ENCODE data around the gene TMCC3. TPM values are rescaled to one million over a fixed set of nuclear protein-coding genes. Genes with fewer than 3 reads are reported as not detected.
"Not testable (repeated sequence)": the region's sequence is repeated elsewhere in the genome, so short reads cannot be mapped to it uniquely, and the experiment has no call there.

TMCC3 gene
- total and polyA plus RNA-seq, 2 experiments from 2014 or later: 0.60 to 0.79 TPM

- no peaks in the 10 kb centered on the region for H3K9me3 ChIP-seq (ENCODE audit: low read depth)
- no peaks in the 10 kb centered on the region for H3K4me1 ChIP-seq (ENCODE audit: low read depth)
- H3K27ac ChIP-seq: no peak overlapping the region
- H3K36me3 ChIP-seq: no peaks in the 10 kb centered on the region
- TF ChIP-seq CTCF (IDR thresholded peaks at IDR 0.05; ENCODE audit: low read depth, low read length): no peak
- DNase-seq (ENCODE audit: low read depth in 1 of 2, low spot score in 1 of 2): no peak
- no peaks in the 10 kb centered on the region for H3K27me3 ChIP-seq
- H3K4me3 ChIP-seq: no peak overlapping the region
These were observed 46.0 kb downstream of the TMCC3 start for GRCh38 chr12:94604366-94604698.

GRCh38 chr12:94603434-94604365 is 46.7 kb downstream of the TMCC3 start:
- Histone ChIP-seq H3K36me3 (no peaks in the 10 kb centered on the region), H3K4me1 (ENCODE audit: low read depth) (no peaks in the 10 kb centered on the region), H3K4me3 (no peak overlapping the region), H3K9me3 (ENCODE audit: low read depth) (no peaks in the 10 kb centered on the region), H3K27me3 (no peaks in the 10 kb centered on the region), H3K27ac (no peak overlapping the region)
- TF ChIP-seq CTCF (IDR thresholded peaks at IDR 0.05; ENCODE audit: low read depth, low read length): peak; percentile 66
- DNase-seq (ENCODE audit: low read depth in 1 of 2, low spot score in 1 of 2): peak in 1 of 2 donors; percentile 37

- H3K27ac ChIP-seq: no peak overlapping the region
- no peaks in the 10 kb centered on the region for H3K9me3 ChIP-seq (ENCODE audit: low read depth)
- DNase-seq (ENCODE audit: low read depth in 1 of 2, low spot score in 1 of 2): no peak
- H3K4me3 ChIP-seq: no peak overlapping the region
- H3K4me1 ChIP-seq (ENCODE audit: low read depth): no peaks in the 10 kb centered on the region
- no peaks in the 10 kb centered on the region for H3K27me3 ChIP-seq
- H3K36me3 ChIP-seq: no peaks in the 10 kb centered on the region
- TF ChIP-seq CTCF (IDR thresholded peaks at IDR 0.05; ENCODE audit: low read depth, low read length): no peak
These were observed 48.3 kb downstream of the TMCC3 start for GRCh38 chr12:94602024-94602423.

- H3K27me3 ChIP-seq: not testable (repeated sequence)
These were observed 49.0 kb downstream of the TMCC3 start for GRCh38 chr12:94601307-94601706.

GRCh38 chr12:94599189-94599588 is 51.2 kb downstream of the TMCC3 start:
- Histone ChIP-seq H3K36me3 (no peaks in the 10 kb centered on the region), H3K27ac (no peak overlapping the region), H3K4me1 (ENCODE audit: low read depth) (no peaks in the 10 kb centered on the region), H3K9me3 (ENCODE audit: low read depth) (no peaks in the 10 kb centered on the region), H3K4me3 (no peak overlapping the region), H3K27me3 (no peaks in the 10 kb centered on the region)
- no peak for DNase-seq (ENCODE audit: low read depth in 1 of 2, low spot score in 1 of 2)
- TF ChIP-seq CTCF (IDR thresholded peaks at IDR 0.05; ENCODE audit: low read depth, low read length): no peak

More at GRCh38 chr12:94601307-94601706, 49.0 kb downstream of the TMCC3 start:
- H3K4me3 ChIP-seq; DNase-seq (ENCODE audit: low read depth in 1 of 2, low spot score in 1 of 2); H3K9me3 ChIP-seq (ENCODE audit: low read depth); H3K27ac ChIP-seq; H3K36me3 ChIP-seq; H3K4me1 ChIP-seq (ENCODE audit: low read depth): not testable (repeated sequence)

- TF ChIP-seq CTCF (IDR thresholded peaks at IDR 0.05; ENCODE audit: low read depth, low read length): no peak
- no peak for DNase-seq (ENCODE audit: low read depth in 1 of 2, low spot score in 1 of 2)
These were observed 53.1 kb downstream of the TMCC3 start for GRCh38 chr12:94597268-94597667.

More at GRCh38 chr12:94597268-94597667, 53.1 kb downstream of the TMCC3 start:
- Histone ChIP-seq H3K9me3 (ENCODE audit: low read depth) (no peaks in the 10 kb centered on the region), H3K27ac (no peak overlapping the region), H3K4me1 (ENCODE audit: low read depth) (no peaks in the 10 kb centered on the region), H3K36me3 (no peaks in the 10 kb centered on the region), H3K4me3 (no peak overlapping the region), H3K27me3 (no peaks in the 10 kb centered on the region)

Measured in cardiac muscle cell (in vitro differentiated cells and primary cell).